ENCODE data around the gene MAFG. TPM values are rescaled to one million over a fixed set of nuclear protein-coding genes. Genes with fewer than 3 reads are reported as not detected.

MAFG gene
- total and polyA plus RNA-seq, 2 experiments from 2014 or later: 17.2 to 33.4 TPM

GRCh38 chr17:81912441-81913309, 14.9 kb downstream of the MAFG start (continued):
- TF ChIP-seq ETS1 (IDR thresholded peaks at IDR 0.05) (no peak), EZH2phosphoT487 (IDR thresholded peaks at IDR 0.05; ENCODE audit: unreplicated experiment) (no peak), ZNF331 (CRISPR knock-in tag; IDR thresholded peaks at IDR 0.05; ENCODE audit: low read depth) (no peak), CTCF (conservative IDR thresholded peaks at IDR 0.05; ENCODE audit: low read depth in 2 of 2) (no peak), REST (IDR thresholded peaks at IDR 0.05; ENCODE audit: unreplicated experiment) (no peak), POLR2AphosphoS5 (IDR thresholded peaks at IDR 0.05; ENCODE audit: low read depth) (no peak), EZH2 (IDR thresholded peaks at IDR 0.05; ENCODE audit: low read depth, unreplicated experiment) (no peak)

GRCh38 chr17:81911969-81912368, 15.6 kb downstream of the MAFG start:
- Histone ChIP-seq H3K4me2 (peak overlapping the region; percentile 71), H2AFZ (no peak overlapping the region; the same call in 1 of the 2 replicates), H3K79me2 (replicated peaks; ENCODE audit: insufficient read depth) (peaks cover 16% of the 10 kb centered on the region), H3K36me3 (ENCODE audit: insufficient read depth) (peaks cover 6% of the 10 kb centered on the region; the same call in 1 of the 2 replicates), H3F3A (replicated peaks; ENCODE audit: low read depth) (peaks cover 33% of the 10 kb centered on the region), H3K9me2 (ENCODE audit: insufficient read depth) (no peaks in the 10 kb centered on the region), H3K4me1 (ENCODE audit: insufficient read depth) (peaks cover 12% of the 10 kb centered on the region), H3K4me3 (peak overlapping the region; percentile 53), H3K27ac (ENCODE audit: low read depth) (peak overlapping the region; percentile 85; the same call in 1 of the 2 replicates), H4K20me1 (replicated peaks; ENCODE audit: insufficient read depth) (peaks cover 9% of the 10 kb centered on the region), H3K27me3 (ENCODE audit: insufficient read depth) (no peaks in the 10 kb centered on the region)
- DNase-seq (ENCODE audit: low spot score) (no peak), ATAC-seq (no peak)
- TF ChIP-seq CTCF (conservative IDR thresholded peaks at IDR 0.05; ENCODE audit: low read depth in 2 of 2): 0 out of 4 replicates have a peak, but pooled peaks of 1 of the 2 experiments have one; percentile 5
- TF ChIP-seq JUNB (IDR thresholded peaks at IDR 0.05; ENCODE audit: unreplicated experiment): no peak
- peaks cover 18% of the 10 kb centered on the region for H3K27me3 Mint-ChIP-seq (ENCODE audit: insufficient read depth, low read depth, poor library complexity)
- H3K36me3 Mint-ChIP-seq (ENCODE audit: low read depth): peaks cover 39% of the 10 kb centered on the region
- H3K27ac Mint-ChIP-seq: no peak overlapping the region
- H3K4me3 Mint-ChIP-seq: peak overlapping the region; percentile 59
- no peaks in the 10 kb centered on the region for H3K9me3 Mint-ChIP-seq
- H3K4me1 Mint-ChIP-seq: peaks cover 9% of the 10 kb centered on the region
